ENCODE measurements around the gene C6orf89.

DNA sequence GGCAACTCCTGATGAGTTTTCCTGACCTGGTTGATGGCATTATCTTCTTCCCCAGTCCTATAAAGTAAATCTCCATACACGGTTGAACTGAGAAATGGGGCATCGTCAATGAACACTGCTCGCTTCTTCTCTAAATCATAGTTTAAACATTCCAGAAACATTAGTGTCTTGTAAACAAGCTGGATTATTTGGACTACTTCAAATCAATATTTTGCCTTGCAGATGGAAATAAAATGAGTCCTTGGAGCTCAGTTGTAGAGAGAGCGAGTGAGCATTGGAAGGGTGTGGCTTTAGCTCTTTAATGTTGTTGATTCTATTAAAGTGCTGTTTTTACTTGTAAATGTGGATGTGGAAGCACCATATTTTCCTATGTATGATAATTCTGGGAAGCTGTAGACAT lies 18.4 kb downstream of the C6orf89 start:
- TF ChIP-seq CTCF (IDR thresholded peaks at IDR 0.05) (no peak), EP300 (IDR thresholded peaks at IDR 0.05) (no peak)
